H1 (cell line): ENCODE data around the gene SYNPR. TPM values are rescaled to one million over a fixed set of nuclear protein-coding genes. Genes with fewer than 3 reads are reported as not detected.

Experiments used
- CTCF ChIA-PET: fragments of 300-600 bp; sonication (Branson Sonifier 250); formaldehyde crosslinking; loops from one replicate; lab custom pipeline; 2021; ENCODE audit not compliant: partially characterized antibody; lab: Charles Lee
- POLR2A ChIA-PET: fragments of 300-600 bp; sonication (Branson Sonifier 250); formaldehyde crosslinking; loops from one replicate; lab custom pipeline; 2021; ENCODE audit warnings: inconsistent platforms; ENCODE audit not compliant: partially characterized antibody; lab: Charles Lee
- DNase-seq, 2 experiments: peaks; one replicate each; pipeline versions ENCODE4 v3.0.0 to v3.0.0-alpha.2; 2010 to 2022; ENCODE audit warnings: low spot score in 2 of 2, low read depth in 1 of 2, mixed read lengths in 1 of 2
- FAIRE-seq: peaks from 2 replicates; lab custom pipeline; 2011; peaks lifted over from hg19 to GRCh38; lab: Jason Lieb, UNC
- H2AFZ ChIP-seq: 2 replicates; pipeline ENCODE4 v1.8.1; 2012; ENCODE audit warnings: low read length, inconsistent platforms
- H2AK5ac ChIP-seq: 2 replicates; pipeline ENCODE4 v1.6.1; 2013; ENCODE audit warnings: low read depth, low read length
- H2BK120ac ChIP-seq: replicated peaks from 2 replicates; pipeline ENCODE3; 2013; ENCODE audit warnings: low read depth, low read length, inconsistent platforms
- H2BK12ac ChIP-seq: 2 replicates; pipeline ENCODE4 v1.6.1; 2013; ENCODE audit warnings: low read depth, low read length
- H2BK15ac ChIP-seq: 2 replicates; pipeline ENCODE4 v1.6.1; 2013; ENCODE audit warnings: low read length
- H2BK20ac ChIP-seq: 2 replicates; pipeline ENCODE4 v1.6.1; 2013; ENCODE audit warnings: low read length
- H2BK5ac ChIP-seq: 2 replicates; pipeline ENCODE4 v1.6.1; 2013; ENCODE audit warnings: low read depth, low read length
- H3K14ac ChIP-seq: 2 replicates; pipeline ENCODE4 v1.6.1; 2013; ENCODE audit warnings: inconsistent platforms; ENCODE audit not compliant: insufficient read length
- H3K18ac ChIP-seq: 2 replicates; pipeline ENCODE4 v1.6.1; 2013; ENCODE audit warnings: low read length; ENCODE audit errors: extremely low read depth
- H3K23ac ChIP-seq: 2 replicates; pipeline ENCODE4 v1.6.1; 2013; ENCODE audit warnings: inconsistent platforms; ENCODE audit not compliant: insufficient read length
- H3K23me2 ChIP-seq: 2 replicates; pipeline ENCODE4 v1.6.1; 2013; ENCODE audit warnings: low read depth, low read length
- H3K27ac ChIP-seq: 2 replicates; pipeline ENCODE4 v1.6.1; 2011; ENCODE audit warnings: low read depth, low read length, inconsistent platforms
- H3K27me3 ChIP-seq, 4 experiments: replicated peaks in 1 of 4; 1 replicate in 1 of 4; 2 replicates in 3 of 4; pipeline versions ENCODE4 v1.6.1 to v1.8.1; 2011 to 2013; ENCODE audit warnings: low read length in 3 of 4, mild to moderate bottlenecking in 3 of 4, inconsistent platforms in 2 of 4, mixed read lengths in 2 of 4, moderate library complexity in 1 of 4; ENCODE audit not compliant: control insufficient read depth in 3 of 4, insufficient read depth in 3 of 4; ENCODE audit errors: extremely low read depth in 1 of 4
- H3K36me3 ChIP-seq, 4 experiments: 2 replicates each; pipeline versions ENCODE4 v1.6.1 to v1.8.1; 2011 to 2013; ENCODE audit warnings: mild to moderate bottlenecking in 4 of 4, low read length in 3 of 4, moderate library complexity in 2 of 4, control low read depth in 1 of 4, inconsistent platforms in 1 of 4; ENCODE audit not compliant: insufficient read depth in 4 of 4, control insufficient read depth in 2 of 4
- H3K4ac ChIP-seq: replicated peaks from 2 replicates; pipeline ENCODE3; 2013; ENCODE audit warnings: low read length, low read depth, mixed read lengths, inconsistent platforms; ENCODE audit not compliant: insufficient read length
- H3K4me1 ChIP-seq, 4 experiments: replicated peaks in 1 of 4; 1 replicate in 1 of 4; 2 replicates in 3 of 4; pipeline versions ENCODE4 v1.6.1 to v1.8.1; 2011 to 2013; ENCODE audit warnings: low read length in 3 of 4, inconsistent platforms in 2 of 4, mixed read lengths in 1 of 4; ENCODE audit not compliant: insufficient read depth in 4 of 4, control insufficient read depth in 3 of 4
- H3K4me2 ChIP-seq, 2 experiments: 2 replicates each; pipeline versions ENCODE4 v1.6.1 to v1.8.1; 2011 to 2013; ENCODE audit warnings: low read depth in 2 of 2, low read length in 2 of 2, control low read depth in 1 of 2, inconsistent platforms in 1 of 2, mild to moderate bottlenecking in 1 of 2; ENCODE audit not compliant: insufficient read depth in 1 of 2
- H3K4me3 ChIP-seq, 4 experiments: fragments of 200-600, 300-600 bp in 1 of 4; sonication (generic), shearing (Covaris generic), sonication (Bioruptor Twin) in 1 of 4; 2 replicates each; pipeline versions ENCODE4 v1.5.1 to v1.8.1; 2011 to 2016; ENCODE audit warnings: low read length in 4 of 4, low read depth in 3 of 4, control low read depth in 2 of 4, inconsistent platforms in 2 of 4, mild to moderate bottlenecking in 2 of 4, mixed read lengths in 1 of 4, moderate library complexity in 1 of 4; ENCODE audit not compliant: insufficient read depth in 2 of 4; ENCODE audit errors: extremely low read depth in 1 of 4
- H3K56ac ChIP-seq: replicated peaks from 2 replicates; pipeline ENCODE3; 2013; ENCODE audit warnings: low read depth, mild to moderate bottlenecking, mixed read lengths, low read length, inconsistent platforms; ENCODE audit not compliant: insufficient read length
- H3K79me1 ChIP-seq: 2 replicates; pipeline ENCODE4 v1.6.1; 2013; ENCODE audit warnings: low read depth, low read length, control low read depth
- H3K79me2 ChIP-seq, 2 experiments: 2 replicates each; pipeline versions ENCODE4 v1.6.1 to v1.8.1; 2012 to 2013; ENCODE audit warnings: low read length in 2 of 2, mild to moderate bottlenecking in 2 of 2, inconsistent platforms in 1 of 2; ENCODE audit not compliant: insufficient read depth in 2 of 2, control insufficient read depth in 1 of 2
- H3K9ac ChIP-seq, 4 experiments: replicated peaks in 1 of 4; 1 replicate in 1 of 4; 2 replicates in 3 of 4; pipeline versions ENCODE4 v1.6.1 to v1.8.1; 2011 to 2013; ENCODE audit warnings: low read depth in 3 of 4, low read length in 3 of 4, control low read depth in 2 of 4, mild to moderate bottlenecking in 2 of 4, moderate library complexity in 2 of 4, inconsistent platforms in 1 of 4; ENCODE audit errors: extremely low read depth in 1 of 4
- H3K9me3 ChIP-seq, 2 experiments: 2 replicates each; pipeline versions ENCODE4 v1.6.1 to v1.8.1; 2012 to 2013; ENCODE audit warnings: mild to moderate bottlenecking in 2 of 2, moderate library complexity in 2 of 2, control low read depth in 1 of 2, inconsistent platforms in 1 of 2, low read depth in 1 of 2, low read length in 1 of 2, mixed read lengths in 1 of 2; ENCODE audit not compliant: insufficient read depth in 2 of 2
- H4K20me1 ChIP-seq, 2 experiments: replicated peaks in 1 of 2; 2 replicates each; pipeline versions ENCODE3 to v1.8.1; 2011 to 2013; ENCODE audit warnings: inconsistent platforms in 2 of 2, low read length in 2 of 2, mild to moderate bottlenecking in 1 of 2; ENCODE audit not compliant: insufficient read depth in 2 of 2, control insufficient read depth in 1 of 2
- H4K5ac ChIP-seq: 2 replicates; pipeline ENCODE4 v1.6.1; 2013; ENCODE audit warnings: low read length, low read depth, mixed read lengths, inconsistent platforms; ENCODE audit not compliant: insufficient read length
- H4K8ac ChIP-seq: 2 replicates; pipeline ENCODE4 v1.8.0; 2013; ENCODE audit warnings: mild to moderate bottlenecking, moderate library complexity, low read length, inconsistent platforms; ENCODE audit not compliant: insufficient read depth; ENCODE audit errors: extremely low read depth
- H4K91ac ChIP-seq: replicated peaks from 2 replicates; pipeline ENCODE3; 2013; ENCODE audit warnings: low read length, mixed read lengths, inconsistent platforms; ENCODE audit not compliant: insufficient read length
- CEBPB ChIP-seq: IDR thresholded peaks from 2 replicates; pipeline ENCODE4 v1.6.1; 2012; ENCODE audit warnings: low read depth, low read length
- HDAC2 ChIP-seq, 2 experiments: fragments of 300-600 bp in 1 of 2; sonication (generic) in 1 of 2; IDR thresholded peaks; 2 replicates each; pipeline ENCODE4 v1.6.1; 2011 to 2012; ENCODE audit warnings: low read depth in 2 of 2, low read length in 2 of 2, mild to moderate bottlenecking in 2 of 2, moderate library complexity in 2 of 2, borderline replicate concordance in 1 of 2, inconsistent platforms in 1 of 2
- HDAC6 ChIP-seq: IDR thresholded peaks from one replicate; pipeline ENCODE4 v1.7.1; 2012; ENCODE audit warnings: low read depth, mild to moderate bottlenecking, inconsistent platforms, low read length, moderate library complexity
- MAFK ChIP-seq: IDR thresholded peaks from 2 replicates; pipeline ENCODE4 v1.6.1; 2012; ENCODE audit warnings: low read depth, mild to moderate bottlenecking, improper control_type of control experiment, low read length
- PHF8 ChIP-seq: fragments of 200-600 bp; sonication (generic); conservative IDR thresholded peaks from 2 replicates; pipeline ENCODE4 v1.7.1; 2012; ENCODE audit warnings: low read depth, mild to moderate bottlenecking, inconsistent platforms, low read length, moderate library complexity
- RAD21 ChIP-seq, 2 experiments: IDR thresholded peaks in 1 of 2; conservative IDR thresholded peaks in 1 of 2; 2 replicates each; pipeline ENCODE4 v1.6.1; 2011; ENCODE audit warnings: low read depth in 2 of 2, low read length in 2 of 2, improper control_type of control experiment in 1 of 2, inconsistent platforms in 1 of 2, mild to moderate bottlenecking in 1 of 2, moderate library complexity in 1 of 2
- RBBP5 ChIP-seq: IDR thresholded peaks from 2 replicates; pipeline ENCODE4 v1.7.1; 2012; ENCODE audit warnings: low read depth, mild to moderate bottlenecking, inconsistent platforms, low read length, moderate library complexity, borderline replicate concordance
- SP2 ChIP-seq: IDR thresholded peaks from 2 replicates; pipeline ENCODE4 v1.6.1; 2012; ENCODE audit warnings: mild to moderate bottlenecking, low read length, inconsistent platforms
- TAF7 ChIP-seq: optimal IDR thresholded peaks from 2 replicates; pipeline ENCODE3; 2011; ENCODE audit warnings: low read depth, mild to moderate bottlenecking, inconsistent platforms, low read length, moderate library complexity, borderline replicate concordance
- TBP ChIP-seq: IDR thresholded peaks from 2 replicates; pipeline ENCODE4 v1.6.1; 2011; ENCODE audit warnings: low read depth, low read length, improper control_type of control experiment
- ZNF274 ChIP-seq: IDR thresholded peaks from 2 replicates; pipeline ENCODE4 v1.7.0; 2012; ENCODE audit warnings: low read length, borderline replicate concordance; ENCODE audit errors: extremely low read depth
- WGBS, 2 experiments: shearing (Covaris generic) in 1 of 2; methylation state at CpG; one replicate each; pipeline versions ENCODE4 v1.1.6 to v1.1.7; 2013 to 2015; ENCODE audit warnings: low lambda C conversion rate in 2 of 2, mixed read lengths in 2 of 2, inconsistent platforms in 1 of 2, low coverage in 1 of 2, missing lambda C conversion rate in 1 of 2; ENCODE audit not compliant: insufficient replicate concordance in 2 of 2, insufficient coverage in 1 of 2, insufficient read length in 1 of 2; ENCODE audit errors: extremely low coverage in 1 of 2, missing lambda C conversion rate in 1 of 2; 5-methylcytosine and 5-hydroxymethylcytosine counted together
- polyA plus RNA-seq, 7 experiments: library from polyadenylated mRNA; depleted of rRNA in 3 of 7; stranded (reverse) in 5 of 7; unstranded in 2 of 7; fragments of >200 nt in 5 of 7; fragments of 200-250 nt in 2 of 7; gene quantifications; 1 replicate in 5 of 7; 2 replicates in 1 of 7; 4 replicates in 1 of 7; pipeline versions ENCODE4 v1.2.1 to v1.2.3, GENCODE V29; 2011 to 2013; ENCODE audit warnings: missing spikeins in 2 of 7, mixed read lengths in 2 of 7
- total RNA-seq: library from RNA; stranded (reverse); fragmentation: NEBNext Ultra II Directional; extraction: Animal tissue kit (Norgen Biotek cat#: 25700); gene quantifications from 2 replicates; pipeline ENCODE4 v1.2.1, GENCODE V29; 2021
- TF ChIP-seq, protein P1 (sequence below): IDR thresholded peaks from 2 replicates; pipeline ENCODE4 v1.6.1; 2012; ENCODE audit warnings: inconsistent platforms

The SYNPR gene
- total and polyA plus RNA-seq, 2 of the 8 experiments (the other 6 are each of a cell fraction or from before 2014, with no cell fraction given): 0.39 to 0.99 TPM

DNA sequence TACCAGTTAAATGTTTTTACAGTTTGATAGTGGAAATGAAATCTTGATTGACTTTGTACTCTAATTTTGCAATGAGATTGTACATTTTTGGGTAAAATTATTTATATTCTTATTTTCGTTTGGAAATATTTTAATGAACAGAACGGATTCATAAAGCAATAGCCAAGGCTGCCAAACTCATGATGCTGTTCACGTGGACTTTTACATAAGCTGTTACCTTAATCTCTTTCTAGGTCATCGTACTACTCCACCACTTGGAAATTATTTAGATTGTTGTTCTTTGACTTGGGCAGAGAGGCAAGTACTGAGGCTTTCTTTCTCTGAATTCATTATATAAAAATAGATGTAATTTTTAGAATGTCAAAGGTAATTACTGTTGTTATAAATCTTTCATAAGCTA lies 16.2 kb downstream of the SYNPR start:
- no peak overlapping the region for H3K27ac ChIP-seq
- no peak overlapping the region for H2BK12ac ChIP-seq
- H3K14ac ChIP-seq: no peak overlapping the region
- H4K20me1 ChIP-seq: no peaks in the 10 kb centered on the region
- FAIRE-seq (no peak), DNase-seq (no peak)
- H4K5ac ChIP-seq: no peak overlapping the region
- H2BK5ac ChIP-seq: no peak overlapping the region
- no peak overlapping the region for H3K4ac ChIP-seq
- ChIA-PET CTCF (no interaction called here), POLR2A (no interaction called here)
- no peaks in the 10 kb centered on the region for H3K79me2 ChIP-seq
- no peak overlapping the region for H4K91ac ChIP-seq
- H3K4me2 ChIP-seq: no peak overlapping the region
- H2BK15ac ChIP-seq: no peak overlapping the region
- H3K4me1 ChIP-seq: peaks cover 0 to 2% (median 0%) of the 10 kb centered on the region in 4 experiments; a peak in 1 of 7 replicates
- 88% methylated on average over 4 of the region's 4 CpGs; no CpG with 5 or more reads in 1 of the 2 experiments for WGBS, 2 experiments
- no peak overlapping the region for H2BK120ac ChIP-seq
- H3K4me3 ChIP-seq: no peak overlapping the region
- H3K23ac ChIP-seq: no peak overlapping the region
- no peak overlapping the region for H4K8ac ChIP-seq
- H3K56ac ChIP-seq: no peak overlapping the region
- H3K23me2 ChIP-seq: no peaks in the 10 kb centered on the region
- H3K27me3 ChIP-seq: no peaks in the 10 kb centered on the region; a peak in 1 of 7 replicates
- H3K79me1 ChIP-seq: no peaks in the 10 kb centered on the region
- no peak overlapping the region for H2AK5ac ChIP-seq
- no peak overlapping the region for H3K18ac ChIP-seq
- H3K9me3 ChIP-seq: peaks cover 6 to 12% of the 10 kb centered on the region in 2 experiments; a peak in 2 of 4 replicates
- H3K36me3 ChIP-seq: no peaks in the 10 kb centered on the region
- H2AFZ ChIP-seq: no peak overlapping the region
- H2BK20ac ChIP-seq: no peak overlapping the region
- H3K9ac ChIP-seq: peak overlapping the region in 1 of 4 experiments; percentile 8; a peak in 1 of 7 replicates
- no peak for TF ChIP-seq CEBPB
- no peak for TF ChIP-seq TBP
- no peak for TF ChIP-seq ZNF274
- TF ChIP-seq RBBP5: no peak
- no peak for TF ChIP-seq TAF7
- TF ChIP-seq, protein P1, sequence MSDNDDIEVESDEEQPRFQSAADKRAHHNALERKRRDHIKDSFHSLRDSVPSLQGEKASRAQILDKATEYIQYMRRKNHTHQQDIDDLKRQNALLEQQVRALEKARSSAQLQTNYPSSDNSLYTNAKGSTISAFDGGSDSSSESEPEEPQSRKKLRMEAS: no peak
- TF ChIP-seq MAFK: no peak
- TF ChIP-seq RAD21 (IDR thresholded peaks at IDR 0.05 in 1 of 2, conservative IDR thresholded peaks at IDR 0.05 in 1 of 2; ENCODE audit: low read depth in 2 of 2, low read length in 2 of 2): no peak
- no peak for TF ChIP-seq HDAC6
- no peak for TF ChIP-seq HDAC2 (IDR thresholded peaks at IDR 0.05; ENCODE audit: borderline replicate concordance in 1 of 2, low read depth in 2 of 2, low read length in 2 of 2)
- TF ChIP-seq SP2: no peak
- no peak for TF ChIP-seq PHF8
